OCI-LY3 (cell line): Measurements from ENCODE around the gene FAM111A.

Source experiments
- H2AFZ ChIP-seq: fragments of 200-600, 300-600 bp; shearing (Covaris generic); 2 replicates; pipeline ENCODE4 v1.6.0; 2014; ENCODE audit warnings: antibody characterized with exemption, low read depth, low read length
- H3K27ac ChIP-seq: fragments of 200-600, 300-600 bp; sonication (generic); 2 replicates; pipeline ENCODE4 v1.5.1; 2014; ENCODE audit warnings: mild to moderate bottlenecking, low read length, moderate library complexity, mixed read lengths
- H3K27me3 ChIP-seq: fragments of 200-600, 300-600 bp; sonication (generic); 2 replicates; pipeline ENCODE4 v1.6.1; 2014; ENCODE audit warnings: low read depth, low read length, mixed read lengths
- H3K36me3 ChIP-seq: fragments of 200-600, 300-600 bp; sonication (generic); replicated peaks from 2 replicates; pipeline ENCODE3; 2014; ENCODE audit warnings: low read depth, low read length, mixed read lengths
- H3K4me1 ChIP-seq: fragments of 300-600, 200-600 bp; sonication (generic); 2 replicates; pipeline ENCODE4 v1.6.1; 2014; ENCODE audit warnings: low read length, mixed read lengths
- H3K4me2 ChIP-seq: fragments of 200-600, 300-600 bp; sonication (generic); 2 replicates; pipeline ENCODE4 v1.6.1; 2014; ENCODE audit warnings: low read length, mixed read lengths
- H3K4me3 ChIP-seq: fragments of 300-600, 200-600 bp; sonication (generic); 2 replicates; pipeline ENCODE4 v1.5.1; 2014; ENCODE audit warnings: antibody characterized with exemption, mild to moderate bottlenecking, low read length, moderate library complexity
- H3K79me2 ChIP-seq: fragments of 300-600, 200-600 bp; shearing (Covaris generic); 2 replicates; pipeline ENCODE4 v1.6.1; 2014; ENCODE audit warnings: mild to moderate bottlenecking, low read length, mixed read lengths
- H3K9ac ChIP-seq: fragments of 300-600, 200-600 bp; shearing (Covaris generic); 2 replicates; pipeline ENCODE4 v1.6.0; 2014; ENCODE audit warnings: mild to moderate bottlenecking, low read length, moderate library complexity
- H3K9me3 ChIP-seq: fragments of 200-600, 300-600 bp; shearing (Covaris generic); 2 replicates; pipeline ENCODE4 v1.6.1; 2014; ENCODE audit warnings: low read length, mixed read lengths; ENCODE audit not compliant: insufficient read depth
- H4K20me1 ChIP-seq: fragments of 200-600, 300-600 bp; sonication (generic); 2 replicates; pipeline ENCODE4 v1.6.1; 2016; ENCODE audit warnings: low read length, mixed read lengths; ENCODE audit not compliant: insufficient read depth
- CTCF ChIP-seq: fragments of 200-600, 300-600 bp; sonication (generic); IDR thresholded peaks from 2 replicates; pipeline ENCODE4 v1.5.1; 2014; ENCODE audit warnings: antibody characterized with exemption, low read length, low read depth
- EZH2phosphoT487 ChIP-seq: fragments of 200-600 bp; shearing (Covaris generic); IDR thresholded peaks from 2 replicates; pipeline ENCODE4 v1.6.1; 2018; ENCODE audit warnings: antibody characterized with exemption, mixed run types, low read depth

Gene FAM111A

GRCh38 chr11:59179121-59179520 lies 36.5 kb downstream of the FAM111A start:
- H3K27me3 ChIP-seq, result peaks cover under 1% of the 10 kb centered on the region
- peaks cover 38% of the 10 kb centered on the region for H3K36me3 ChIP-seq
- H3K4me3 ChIP-seq, result no peak overlapping the region
- TF ChIP-seq CTCF (no peak), EZH2phosphoT487 (no peak)
- H3K27ac ChIP-seq, result no peak overlapping the region
- H2AFZ ChIP-seq, result no peak overlapping the region
- H4K20me1 ChIP-seq, result 0 out of 2 replicates have a peak, but pooled peaks cover 4% of the 10 kb centered on the region
- H3K4me2 ChIP-seq, result no peak overlapping the region
- H3K4me1 ChIP-seq, result peaks cover 1% of the 10 kb centered on the region
- no peaks in the 10 kb centered on the region for H3K79me2 ChIP-seq
- peaks cover 16% of the 10 kb centered on the region for H3K9me3 ChIP-seq
- no peak overlapping the region for H3K9ac ChIP-seq

GRCh38 chr11:59180168-59180776 lies 37.6 kb downstream of the FAM111A start:
- H3K9ac ChIP-seq, result no peak overlapping the region
- H3K79me2 ChIP-seq, result no peaks in the 10 kb centered on the region
- no peaks in the 10 kb centered on the region for H4K20me1 ChIP-seq
- no peak for TF ChIP-seq CTCF
- no peak for TF ChIP-seq EZH2phosphoT487
- H3K27me3 ChIP-seq, result no peaks in the 10 kb centered on the region
- H3K4me3 ChIP-seq, result no peak overlapping the region
- H3K27ac ChIP-seq, result no peak overlapping the region
- no peaks in the 10 kb centered on the region for H3K4me1 ChIP-seq
- H3K4me2 ChIP-seq, result no peak overlapping the region
- peaks cover 16% of the 10 kb centered on the region for H3K9me3 ChIP-seq
- H3K36me3 ChIP-seq, result peaks cover 38% of the 10 kb centered on the region
- no peak overlapping the region for H2AFZ ChIP-seq

GRCh38 chr11:59180907-59181306 lies 38.3 kb downstream of the FAM111A start:
- Histone ChIP-seq H3K4me1 (no peaks in the 10 kb centered on the region), H3K4me2 (no peak overlapping the region), H3K27ac (no peak overlapping the region), H3K4me3 (no peak overlapping the region), H2AFZ (no peak overlapping the region), H3K9me3 (peaks cover 16% of the 10 kb centered on the region), H3K36me3 (peaks cover 38% of the 10 kb centered on the region), H4K20me1 (no peaks in the 10 kb centered on the region), H3K27me3 (no peaks in the 10 kb centered on the region), H3K9ac (no peak overlapping the region), H3K79me2 (no peaks in the 10 kb centered on the region)
- TF ChIP-seq EZH2phosphoT487, result no peak
- TF ChIP-seq CTCF, result no peak

- no peak overlapping the region for H3K27ac ChIP-seq
- H3K27me3 ChIP-seq, result no peaks in the 10 kb centered on the region
- no peaks in the 10 kb centered on the region for H3K4me1 ChIP-seq
- H3K36me3 ChIP-seq, result peaks cover 37% of the 10 kb centered on the region
- no peak overlapping the region for H3K9ac ChIP-seq
- H2AFZ ChIP-seq, result no peak overlapping the region
- H3K4me2 ChIP-seq, result no peak overlapping the region
- H3K79me2 ChIP-seq, result no peaks in the 10 kb centered on the region
- no peak for TF ChIP-seq EZH2phosphoT487
- H4K20me1 ChIP-seq, result no peaks in the 10 kb centered on the region
- H3K4me3 ChIP-seq, result no peak overlapping the region
- peaks cover 16% of the 10 kb centered on the region for H3K9me3 ChIP-seq
These were observed 39.2 kb downstream of the FAM111A start for GRCh38 chr11:59181746-59182456.
